WI38 (cell line): ENCODE data around the gene SI.
"Not testable (repeated sequence)": the region's sequence is repeated elsewhere in the genome, so short reads cannot be mapped to it uniquely, and the experiment has no call there.

Experiments used
- H3K4me3 ChIP-seq: 2 replicates; pipeline ENCODE4 v1.5.1; 2011; ENCODE audit warnings: low read depth, mild to moderate bottlenecking, control low read depth, low read length
- TF ChIP-seq, protein P1 (sequence below): IDR thresholded peaks from 2 replicates; pipeline ENCODE4 v1.5.1; 2012; ENCODE audit warnings: low read depth, mild to moderate bottlenecking, control low read depth, low read length

Gene SI

DNA sequence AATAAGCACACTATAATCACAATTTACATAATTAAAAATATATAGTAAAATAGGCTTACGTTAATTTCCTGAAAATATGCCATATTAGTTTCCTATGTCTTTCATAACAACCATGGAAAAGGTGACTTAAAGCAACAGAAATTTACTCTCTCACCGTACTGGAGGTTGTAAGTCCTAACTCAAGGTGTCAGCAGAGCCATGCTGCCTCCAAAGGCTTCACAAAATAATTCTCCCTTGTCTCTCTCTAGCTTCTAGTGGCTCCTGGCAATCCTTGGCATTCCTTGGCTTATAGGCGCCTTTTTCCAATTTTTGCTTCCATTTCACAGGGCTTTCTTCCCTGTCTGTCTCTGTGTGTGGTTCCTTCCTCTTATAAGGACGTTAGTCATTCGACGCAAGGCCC is 7.6 kb downstream of the SI start:
- H3K4me3 ChIP-seq: no peak overlapping the region
- TF ChIP-seq, protein P1, sequence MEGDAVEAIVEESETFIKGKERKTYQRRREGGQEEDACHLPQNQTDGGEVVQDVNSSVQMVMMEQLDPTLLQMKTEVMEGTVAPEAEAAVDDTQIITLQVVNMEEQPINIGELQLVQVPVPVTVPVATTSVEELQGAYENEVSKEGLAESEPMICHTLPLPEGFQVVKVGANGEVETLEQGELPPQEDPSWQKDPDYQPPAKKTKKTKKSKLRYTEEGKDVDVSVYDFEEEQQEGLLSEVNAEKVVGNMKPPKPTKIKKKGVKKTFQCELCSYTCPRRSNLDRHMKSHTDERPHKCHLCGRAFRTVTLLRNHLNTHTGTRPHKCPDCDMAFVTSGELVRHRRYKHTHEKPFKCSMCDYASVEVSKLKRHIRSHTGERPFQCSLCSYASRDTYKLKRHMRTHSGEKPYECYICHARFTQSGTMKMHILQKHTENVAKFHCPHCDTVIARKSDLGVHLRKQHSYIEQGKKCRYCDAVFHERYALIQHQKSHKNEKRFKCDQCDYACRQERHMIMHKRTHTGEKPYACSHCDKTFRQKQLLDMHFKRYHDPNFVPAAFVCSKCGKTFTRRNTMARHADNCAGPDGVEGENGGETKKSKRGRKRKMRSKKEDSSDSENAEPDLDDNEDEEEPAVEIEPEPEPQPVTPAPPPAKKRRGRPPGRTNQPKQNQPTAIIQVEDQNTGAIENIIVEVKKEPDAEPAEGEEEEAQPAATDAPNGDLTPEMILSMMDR: no peak

DNA sequence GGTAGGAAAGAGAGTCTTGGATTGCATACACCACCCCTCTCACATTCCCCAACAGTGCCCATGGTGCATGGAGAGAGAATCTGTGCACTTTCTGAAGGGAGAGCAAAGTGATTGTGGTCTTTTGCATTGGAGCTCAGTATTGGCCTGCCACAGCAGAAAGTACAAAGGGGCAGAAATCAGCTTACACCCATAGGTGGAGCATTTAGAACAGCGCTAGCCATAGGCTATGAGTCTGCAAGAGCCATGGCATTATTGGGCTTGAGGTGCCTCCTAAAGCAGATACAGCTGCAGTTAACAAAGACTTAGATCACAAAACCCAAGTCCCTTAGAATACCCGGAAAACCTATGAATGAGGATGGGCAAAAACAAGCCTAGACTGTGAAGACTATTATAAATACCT is 21.8 kb downstream of the SI start:
- TF ChIP-seq, protein P1: no peak
- no peak overlapping the region for H3K4me3 ChIP-seq

DNA sequence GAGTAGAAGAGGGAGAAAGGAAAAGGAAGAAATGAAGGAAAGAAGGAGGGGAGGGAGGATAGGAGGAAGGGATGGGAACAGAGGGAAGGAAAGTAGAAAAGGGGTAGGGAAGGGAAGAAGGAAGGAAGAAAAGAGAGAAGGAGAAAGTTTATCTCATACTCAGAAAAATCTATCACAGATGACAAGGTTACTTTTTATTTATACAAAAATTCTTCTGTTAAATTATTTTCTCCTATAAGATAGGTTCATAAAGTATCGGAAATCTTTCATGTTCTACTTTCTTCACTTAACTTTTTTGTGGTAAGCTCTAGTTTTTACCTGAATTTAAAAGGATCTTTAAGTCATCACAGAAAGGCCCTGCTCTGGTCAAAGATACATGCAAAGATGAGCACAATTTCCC is 38.1 kb downstream of the SI start:
- TF ChIP-seq, protein P1: no peak
- no peak overlapping the region for H3K4me3 ChIP-seq

DNA sequence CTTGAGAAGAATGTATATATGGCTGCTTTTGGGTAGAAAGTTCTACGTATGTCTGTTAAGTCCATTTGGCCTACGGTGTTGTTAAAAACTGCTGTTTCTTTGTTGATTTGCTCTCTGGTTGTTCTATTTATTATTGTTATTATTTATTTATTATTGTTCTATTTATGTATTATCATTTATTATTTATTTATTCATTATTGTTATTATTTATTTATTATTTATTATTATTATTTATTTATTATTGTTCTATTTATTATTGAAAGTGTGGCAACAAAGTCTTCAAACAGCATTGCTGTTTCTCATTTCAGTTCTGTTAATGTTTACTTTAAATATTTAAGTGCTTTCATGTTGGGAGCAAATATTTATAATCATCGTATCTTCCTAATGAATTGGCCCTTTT is 66.7 kb downstream of the SI start:
- H3K4me3 ChIP-seq: no peak overlapping the region
- TF ChIP-seq, protein P1: no peak

DNA sequence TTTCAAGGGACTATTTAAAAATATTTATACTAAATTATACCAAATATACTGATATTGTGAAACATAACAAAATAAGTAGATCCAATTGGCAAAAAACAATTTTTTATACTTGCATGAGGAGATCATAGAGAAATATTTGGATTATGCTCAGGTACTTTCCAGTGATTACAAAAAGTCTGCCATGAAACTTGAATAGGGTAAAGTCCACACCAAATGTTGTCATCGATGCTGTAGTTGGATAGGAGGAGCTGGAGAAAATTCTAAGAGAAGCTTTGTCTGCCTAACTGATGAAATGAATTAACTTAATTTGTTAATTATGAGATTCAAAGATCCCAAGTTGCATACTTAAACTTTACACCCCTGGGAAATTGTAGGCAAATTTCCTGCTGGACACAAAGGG is 93.3 kb downstream of the SI start:
- no peak overlapping the region for H3K4me3 ChIP-seq

DNA sequence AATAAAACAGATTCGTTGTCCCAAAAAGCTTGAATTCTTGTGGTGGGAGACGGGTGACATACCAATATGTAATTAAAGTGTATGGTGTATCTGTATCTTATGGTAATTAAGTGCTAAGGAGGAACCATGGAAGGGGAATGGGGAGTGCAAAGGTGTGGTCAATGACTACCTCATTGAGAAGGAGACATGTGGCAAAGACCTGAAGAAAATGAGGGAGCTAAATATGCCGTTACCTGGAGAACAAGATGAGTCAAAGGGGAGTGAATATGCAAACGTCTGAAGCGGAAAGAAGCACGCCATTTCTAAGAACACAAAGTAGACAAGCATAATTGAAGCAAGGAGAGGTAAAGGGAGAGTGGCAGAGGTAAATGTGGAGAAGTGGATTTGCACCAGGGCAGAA is 115.7 kb downstream of the SI start:
- H3K4me3 ChIP-seq: no peak overlapping the region
- TF ChIP-seq, protein P1: no peak

More for the DNA sequence above, 93.3 kb downstream of the SI start:
- TF ChIP-seq, protein P1: no peak

DNA sequence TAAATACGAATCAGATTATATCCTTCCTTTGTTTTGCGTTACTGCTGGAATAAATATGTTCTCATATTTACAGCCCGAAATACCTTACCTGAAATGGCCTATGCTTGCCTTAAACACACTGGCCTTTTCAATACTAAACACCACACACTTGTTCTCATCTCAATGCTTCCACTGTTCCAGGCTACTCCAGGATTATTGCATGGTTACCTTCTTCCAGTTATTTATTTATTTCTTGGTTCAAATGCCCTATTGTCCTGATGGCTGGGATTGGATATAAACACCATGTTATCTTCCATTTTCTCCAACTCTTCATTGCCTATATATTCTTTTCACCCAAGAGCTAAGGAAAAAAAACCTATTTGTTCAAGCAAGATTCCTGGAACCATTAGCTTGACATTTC is 125.3 kb downstream of the SI start:
- H3K4me3 ChIP-seq: no peak overlapping the region
- TF ChIP-seq, protein P1: no peak

DNA sequence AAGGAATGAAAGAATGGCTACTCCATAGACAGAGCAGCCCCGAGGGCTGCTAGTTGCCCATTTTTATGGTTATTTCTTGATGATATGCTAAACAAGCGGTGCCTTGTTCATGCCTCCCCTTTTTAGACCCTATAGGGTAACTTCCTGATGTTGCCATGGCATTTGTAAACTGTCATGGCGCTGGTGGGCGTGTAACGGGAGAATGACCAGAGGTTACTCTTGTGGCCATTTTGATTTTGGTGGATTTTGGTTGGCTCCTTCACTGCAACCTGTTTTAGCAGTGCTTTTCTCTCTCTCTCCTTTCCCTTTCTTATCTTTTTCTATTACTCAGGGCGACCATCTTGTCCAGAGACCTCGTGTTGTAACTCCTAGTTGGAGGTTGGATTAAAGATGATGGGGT is 126.9 kb downstream of the SI start:
- not testable (repeated sequence) for H3K4me3 ChIP-seq
